ENCODE measurements around the gene TTYH2.

DNA sequence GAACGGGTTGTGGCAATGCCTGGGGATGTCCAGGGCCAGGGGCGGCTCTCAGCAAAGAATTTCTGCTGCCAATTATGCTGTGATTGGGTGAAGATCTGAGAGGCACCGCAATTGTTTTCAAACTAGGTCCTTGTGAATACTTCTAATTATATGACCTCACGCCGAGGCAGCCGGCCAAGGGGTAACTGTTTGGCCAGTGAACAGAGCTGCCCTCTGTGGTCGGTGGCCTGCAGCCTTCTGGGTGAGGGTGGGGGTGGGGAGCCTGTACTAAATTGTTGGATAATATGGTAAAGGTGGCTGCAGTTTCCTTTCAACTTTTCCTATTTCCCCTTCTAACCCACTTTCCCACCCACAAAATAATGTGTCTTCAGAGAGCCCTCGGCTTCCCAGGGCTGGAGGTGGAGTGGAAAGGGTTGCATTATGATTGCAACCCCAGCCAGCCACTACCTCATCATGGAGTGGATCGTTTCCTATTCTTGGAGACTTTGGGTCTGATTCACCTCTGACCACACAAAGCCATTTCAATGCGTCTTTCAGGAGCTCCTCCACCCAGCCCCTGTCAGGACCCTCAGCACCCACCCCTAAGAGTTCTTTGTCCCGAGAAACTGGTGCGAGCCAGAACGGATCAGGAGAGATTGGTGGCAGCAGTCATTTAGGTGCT, 58.7 kb downstream of the TTYH2 start:
- TF ChIP-seq, protein P1, sequence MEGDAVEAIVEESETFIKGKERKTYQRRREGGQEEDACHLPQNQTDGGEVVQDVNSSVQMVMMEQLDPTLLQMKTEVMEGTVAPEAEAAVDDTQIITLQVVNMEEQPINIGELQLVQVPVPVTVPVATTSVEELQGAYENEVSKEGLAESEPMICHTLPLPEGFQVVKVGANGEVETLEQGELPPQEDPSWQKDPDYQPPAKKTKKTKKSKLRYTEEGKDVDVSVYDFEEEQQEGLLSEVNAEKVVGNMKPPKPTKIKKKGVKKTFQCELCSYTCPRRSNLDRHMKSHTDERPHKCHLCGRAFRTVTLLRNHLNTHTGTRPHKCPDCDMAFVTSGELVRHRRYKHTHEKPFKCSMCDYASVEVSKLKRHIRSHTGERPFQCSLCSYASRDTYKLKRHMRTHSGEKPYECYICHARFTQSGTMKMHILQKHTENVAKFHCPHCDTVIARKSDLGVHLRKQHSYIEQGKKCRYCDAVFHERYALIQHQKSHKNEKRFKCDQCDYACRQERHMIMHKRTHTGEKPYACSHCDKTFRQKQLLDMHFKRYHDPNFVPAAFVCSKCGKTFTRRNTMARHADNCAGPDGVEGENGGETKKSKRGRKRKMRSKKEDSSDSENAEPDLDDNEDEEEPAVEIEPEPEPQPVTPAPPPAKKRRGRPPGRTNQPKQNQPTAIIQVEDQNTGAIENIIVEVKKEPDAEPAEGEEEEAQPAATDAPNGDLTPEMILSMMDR (conservative IDR thresholded peaks at IDR 0.05) = no peak
- no peak for TF ChIP-seq EZH2 (IDR thresholded peaks at IDR 0.05; ENCODE audit: low read depth)
